ENCODE results near the gene FSTL5.
"Not testable (repeated sequence)": the region's sequence is repeated elsewhere in the genome, so short reads cannot be mapped to it uniquely, and the experiment has no call there.

Gene FSTL5

GRCh38 chr4:162111078-162111477 is 52.7 kb downstream of the FSTL5 start:
- no peak overlapping the region for H3K9ac ChIP-seq (ENCODE audit: low read length)
- H3K9me2 ChIP-seq (replicated peaks; ENCODE audit: insufficient read depth, low read length) = no peaks in the 10 kb centered on the region; the same call in 1 of the 2 replicates
- H3K27ac ChIP-seq (ENCODE audit: low read depth, low read length) = no peak overlapping the region
- TF ChIP-seq EZH2phosphoT487 (conservative IDR thresholded peaks at IDR 0.05; ENCODE audit: low read length) = no peak
- no peak for TF ChIP-seq CTCF (IDR thresholded peaks at IDR 0.05; ENCODE audit: insufficient read depth, low read length, poor library complexity, severe bottlenecking)
- H3K4me2 ChIP-seq (ENCODE audit: low read depth, low read length, poor library complexity, severe bottlenecking) = no peak overlapping the region
- no peaks in the 10 kb centered on the region for H3K36me3 ChIP-seq (ENCODE audit: low read length)
- no peaks in the 10 kb centered on the region for H3K27me3 ChIP-seq (ENCODE audit: low read length)
- H2AFZ ChIP-seq (ENCODE audit: low read depth, low read length, severe bottlenecking) = no peak overlapping the region
- no peaks in the 10 kb centered on the region for H4K20me1 ChIP-seq (ENCODE audit: low read depth, low read length)
- H3K4me3 ChIP-seq (ENCODE audit: insufficient read depth, low read length, poor library complexity, severe bottlenecking) = no peak overlapping the region
- H3K9me3 ChIP-seq (ENCODE audit: insufficient read depth, low read length) = no peaks in the 10 kb centered on the region
- H3F3A ChIP-seq (ENCODE audit: insufficient read depth) = no peaks in the 10 kb centered on the region
- no peaks in the 10 kb centered on the region for H3K79me2 ChIP-seq (ENCODE audit: insufficient read depth, low read length)

GRCh38 chr4:162104459-162105124 is 59.2 kb downstream of the FSTL5 start:
- H4K20me1 ChIP-seq (ENCODE audit: low read depth, low read length) = no peaks in the 10 kb centered on the region
- H3K4me2 ChIP-seq (ENCODE audit: low read depth, low read length, poor library complexity, severe bottlenecking) = no peak overlapping the region
- no peak overlapping the region for H3K4me3 ChIP-seq (ENCODE audit: insufficient read depth, low read length, poor library complexity, severe bottlenecking)
- no peaks in the 10 kb centered on the region for H3K79me2 ChIP-seq (ENCODE audit: insufficient read depth, low read length)
- H3K27ac ChIP-seq (ENCODE audit: low read depth, low read length) = no peak overlapping the region
- TF ChIP-seq CTCF (IDR thresholded peaks at IDR 0.05; ENCODE audit: insufficient read depth, low read length, poor library complexity, severe bottlenecking) (no peak), EZH2phosphoT487 (conservative IDR thresholded peaks at IDR 0.05; ENCODE audit: low read length) (no peak)
- H3K27me3 ChIP-seq (ENCODE audit: low read length) = no peaks in the 10 kb centered on the region
- no peak overlapping the region for H2AFZ ChIP-seq (ENCODE audit: low read depth, low read length, severe bottlenecking)
- no peaks in the 10 kb centered on the region for H3K36me3 ChIP-seq (ENCODE audit: low read length)
- H3K9ac ChIP-seq (ENCODE audit: low read length) = no peak overlapping the region
- no peaks in the 10 kb centered on the region for H3F3A ChIP-seq (ENCODE audit: insufficient read depth)
- H3K9me3 ChIP-seq (ENCODE audit: insufficient read depth, low read length) = no peaks in the 10 kb centered on the region
- no peaks in the 10 kb centered on the region; the same call in 1 of the 2 replicates for H3K9me2 ChIP-seq (replicated peaks; ENCODE audit: insufficient read depth, low read length)

GRCh38 chr4:162103908-162104307 is 59.9 kb downstream of the FSTL5 start:
- not testable (repeated sequence) for H3K9me3 ChIP-seq (ENCODE audit: insufficient read depth, low read length); H3K79me2 ChIP-seq (ENCODE audit: insufficient read depth, low read length); H3K4me2 ChIP-seq (ENCODE audit: low read depth, low read length, poor library complexity, severe bottlenecking); H2AFZ ChIP-seq (ENCODE audit: low read depth, low read length, severe bottlenecking); H4K20me1 ChIP-seq (ENCODE audit: low read depth, low read length); H3K9ac ChIP-seq (ENCODE audit: low read length); H3K36me3 ChIP-seq (ENCODE audit: low read length); H3K27me3 ChIP-seq (ENCODE audit: low read length); H3K9me2 ChIP-seq (replicated peaks; ENCODE audit: insufficient read depth, low read length); H3K27ac ChIP-seq (ENCODE audit: low read depth, low read length); H3F3A ChIP-seq (ENCODE audit: insufficient read depth); H3K4me3 ChIP-seq (ENCODE audit: insufficient read depth, low read length, poor library complexity, severe bottlenecking)

- Histone ChIP-seq H3K36me3 (ENCODE audit: low read length) (no peaks in the 10 kb centered on the region), H3K27me3 (ENCODE audit: low read length) (no peaks in the 10 kb centered on the region), H4K20me1 (ENCODE audit: low read depth, low read length) (no peaks in the 10 kb centered on the region), H2AFZ (ENCODE audit: low read depth, low read length, severe bottlenecking) (no peak overlapping the region), H3K9ac (ENCODE audit: low read length) (no peak overlapping the region), H3K9me3 (ENCODE audit: insufficient read depth, low read length) (no peaks in the 10 kb centered on the region), H3K79me2 (ENCODE audit: insufficient read depth, low read length) (no peaks in the 10 kb centered on the region), H3K4me3 (ENCODE audit: insufficient read depth, low read length, poor library complexity, severe bottlenecking) (no peak overlapping the region), H3F3A (ENCODE audit: insufficient read depth) (no peaks in the 10 kb centered on the region), H3K27ac (ENCODE audit: low read depth, low read length) (no peak overlapping the region), H3K4me2 (ENCODE audit: low read depth, low read length, poor library complexity, severe bottlenecking) (no peak overlapping the region), H3K9me2 (replicated peaks; ENCODE audit: insufficient read depth, low read length) (no peaks in the 10 kb centered on the region; the same call in 1 of the 2 replicates)
- TF ChIP-seq EZH2phosphoT487 (conservative IDR thresholded peaks at IDR 0.05; ENCODE audit: low read length) (no peak), CTCF (IDR thresholded peaks at IDR 0.05; ENCODE audit: insufficient read depth, low read length, poor library complexity, severe bottlenecking) (no peak)
Observed at GRCh38 chr4:162102713-162103112, 61.1 kb downstream of the FSTL5 start.

Measured in SU-DHL-6 (cell line).